ENCODE measurements around the gene SEC22A. TPM values are rescaled to one million over a fixed set of nuclear protein-coding genes. Genes with fewer than 3 reads are reported as not detected.
"Not testable (repeated sequence)": the region's sequence is repeated elsewhere in the genome, so short reads cannot be mapped to it uniquely, and the experiment has no call there.

The SEC22A gene
- total RNA-seq, 2 donors from 2014 or later: 26.8 to 34.9 TPM

- H3K9me3 ChIP-seq: no peaks in the 10 kb centered on the region
- 92% methylated on average over 3 of the region's 3 CpGs for WGBS
- intact Hi-C loops (cut with DNase I): no loop called here
Observed at GRCh38 chr3:123225016-123225415, 23.3 kb downstream of the SEC22A start.

DNA sequence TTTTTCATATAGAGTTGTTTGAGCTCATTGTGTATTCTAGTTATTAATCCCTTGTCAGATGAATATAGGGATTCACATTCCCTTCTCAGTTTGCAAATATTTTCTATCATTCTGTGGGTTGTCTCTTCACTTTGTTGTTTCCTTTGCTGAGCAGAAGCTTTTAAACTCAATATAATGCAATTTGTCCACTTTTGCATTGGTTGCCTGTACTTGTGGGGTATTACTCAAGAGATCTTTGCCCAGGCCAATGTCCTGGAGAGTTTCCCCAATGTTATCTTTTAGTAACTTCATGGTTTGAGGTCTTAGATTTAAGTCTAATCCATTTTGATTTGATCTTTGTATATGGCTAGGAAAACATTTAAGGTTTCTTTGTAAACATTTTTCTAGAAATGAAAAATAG is 24.8 kb downstream of the SEC22A start:
- H3K36me3 ChIP-seq: no peaks in the 10 kb centered on the region
- no peaks in the 10 kb centered on the region for H3K4me1 ChIP-seq (replicated peaks)
- no peak for DNase-seq (ENCODE audit: low spot score)
- intact Hi-C loops (cut with DNase I): no loop called here
- no peak overlapping the region for H3K4me3 ChIP-seq
- H3K27me3 ChIP-seq (replicated peaks; ENCODE audit: insufficient read depth): no peaks in the 10 kb centered on the region
- H3K9me3 ChIP-seq: no peaks in the 10 kb centered on the region
- TF ChIP-seq POLR2AphosphoS5 (IDR thresholded peaks at IDR 0.05) (no peak), POLR2A (IDR thresholded peaks at IDR 0.05) (no peak)
- TF ChIP-seq, protein P1, sequence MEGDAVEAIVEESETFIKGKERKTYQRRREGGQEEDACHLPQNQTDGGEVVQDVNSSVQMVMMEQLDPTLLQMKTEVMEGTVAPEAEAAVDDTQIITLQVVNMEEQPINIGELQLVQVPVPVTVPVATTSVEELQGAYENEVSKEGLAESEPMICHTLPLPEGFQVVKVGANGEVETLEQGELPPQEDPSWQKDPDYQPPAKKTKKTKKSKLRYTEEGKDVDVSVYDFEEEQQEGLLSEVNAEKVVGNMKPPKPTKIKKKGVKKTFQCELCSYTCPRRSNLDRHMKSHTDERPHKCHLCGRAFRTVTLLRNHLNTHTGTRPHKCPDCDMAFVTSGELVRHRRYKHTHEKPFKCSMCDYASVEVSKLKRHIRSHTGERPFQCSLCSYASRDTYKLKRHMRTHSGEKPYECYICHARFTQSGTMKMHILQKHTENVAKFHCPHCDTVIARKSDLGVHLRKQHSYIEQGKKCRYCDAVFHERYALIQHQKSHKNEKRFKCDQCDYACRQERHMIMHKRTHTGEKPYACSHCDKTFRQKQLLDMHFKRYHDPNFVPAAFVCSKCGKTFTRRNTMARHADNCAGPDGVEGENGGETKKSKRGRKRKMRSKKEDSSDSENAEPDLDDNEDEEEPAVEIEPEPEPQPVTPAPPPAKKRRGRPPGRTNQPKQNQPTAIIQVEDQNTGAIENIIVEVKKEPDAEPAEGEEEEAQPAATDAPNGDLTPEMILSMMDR (IDR thresholded peaks at IDR 0.05): no peak
- H3K27ac ChIP-seq: no peak overlapping the region

More at GRCh38 chr3:123225016-123225415, 23.3 kb downstream of the SEC22A start:
- no peak overlapping the region for H3K4me3 ChIP-seq
- no peaks in the 10 kb centered on the region for H3K4me1 ChIP-seq (replicated peaks)
- DNase-seq (ENCODE audit: low spot score): no peak
- H3K27ac ChIP-seq: no peak overlapping the region
- no peaks in the 10 kb centered on the region for H3K27me3 ChIP-seq (replicated peaks; ENCODE audit: insufficient read depth)
- TF ChIP-seq POLR2AphosphoS5 (IDR thresholded peaks at IDR 0.05) (no peak), POLR2A (IDR thresholded peaks at IDR 0.05) (no peak)
- TF ChIP-seq, protein P1 (IDR thresholded peaks at IDR 0.05): no peak
- H3K36me3 ChIP-seq: no peaks in the 10 kb centered on the region

DNA sequence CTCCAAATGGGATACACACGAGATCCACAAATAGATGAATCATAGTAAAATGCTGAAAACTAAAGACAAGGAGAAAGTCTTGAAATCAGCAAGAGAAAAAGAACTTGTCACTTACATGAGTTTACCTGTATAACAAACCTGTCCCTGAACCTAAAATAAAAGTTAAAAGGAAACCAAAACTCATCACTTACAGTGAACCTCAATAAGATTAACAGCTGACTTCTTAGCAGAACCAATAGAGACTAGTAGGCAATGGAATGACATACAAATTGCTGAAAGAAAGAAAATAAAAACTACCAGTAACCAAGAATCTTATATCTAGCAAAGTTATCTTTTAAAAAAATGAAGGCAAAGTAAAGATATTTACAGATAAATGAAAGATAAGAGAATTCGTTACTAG is 27.4 kb downstream of the SEC22A start:
- H3K36me3 ChIP-seq: no peaks in the 10 kb centered on the region
- DNase-seq (ENCODE audit: low spot score): no peak
- H3K4me3 ChIP-seq: no peak overlapping the region
- H3K4me1 ChIP-seq (replicated peaks): no peaks in the 10 kb centered on the region
- H3K27me3 ChIP-seq (replicated peaks; ENCODE audit: insufficient read depth): no peaks in the 10 kb centered on the region
- intact Hi-C loops (cut with DNase I): no loop called here
- H3K9me3 ChIP-seq: no peaks in the 10 kb centered on the region
- TF ChIP-seq, protein P1 (IDR thresholded peaks at IDR 0.05): no peak
- TF ChIP-seq POLR2A (IDR thresholded peaks at IDR 0.05) (no peak), POLR2AphosphoS5 (IDR thresholded peaks at IDR 0.05) (no peak)
- H3K27ac ChIP-seq: no peak overlapping the region
- WGBS: 96% methylated on average over 2 of the region's 2 CpGs

GRCh38 chr3:123236902-123237301 is 35.2 kb downstream of the SEC22A start:
- no peak for DNase-seq (ENCODE audit: low spot score)
- Histone ChIP-seq H3K27ac (no peak overlapping the region), H3K4me1 (replicated peaks) (no peaks in the 10 kb centered on the region), H3K9me3 (no peaks in the 10 kb centered on the region), H3K4me3 (no peak overlapping the region), H3K36me3 (no peaks in the 10 kb centered on the region), H3K27me3 (replicated peaks; ENCODE audit: insufficient read depth) (no peaks in the 10 kb centered on the region)
- TF ChIP-seq POLR2AphosphoS5 (IDR thresholded peaks at IDR 0.05) (no peak), POLR2A (IDR thresholded peaks at IDR 0.05) (no peak)
- TF ChIP-seq, protein P1 (IDR thresholded peaks at IDR 0.05): no peak
- WGBS: 95% methylated on average over 3 of the region's 3 CpGs
- intact Hi-C loops (cut with DNase I): no loop called here

DNA sequence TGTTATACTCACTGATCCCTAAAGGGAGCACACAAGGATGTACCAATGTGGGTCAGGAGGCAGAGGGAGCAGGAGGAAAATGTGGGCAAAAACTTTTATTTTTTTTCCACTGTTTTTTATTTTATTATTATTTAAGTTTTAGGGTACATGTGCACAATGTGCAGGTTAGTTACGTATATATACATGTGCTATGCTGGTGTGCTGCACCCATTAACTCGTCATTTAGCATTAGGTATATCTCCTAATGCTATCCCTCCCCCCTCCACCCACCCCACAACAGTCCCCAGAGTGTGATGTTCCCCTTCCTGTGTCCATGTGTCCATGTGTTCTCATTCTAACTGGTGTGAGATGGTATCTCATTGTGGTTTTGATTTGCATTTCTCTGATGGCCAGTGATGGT is 37.4 kb downstream of the SEC22A start:
- H3K4me1 ChIP-seq (replicated peaks); intact Hi-C loops (cut with DNase I); DNase-seq (ENCODE audit: low spot score); H3K9me3 ChIP-seq; H3K4me3 ChIP-seq; H3K27me3 ChIP-seq (replicated peaks; ENCODE audit: insufficient read depth); H3K36me3 ChIP-seq; H3K27ac ChIP-seq: not testable (repeated sequence)
- WGBS: 95% methylated on average over 2 of the region's 2 CpGs

All from prostate gland (tissue), 2 donors.